Raji (cell line): ENCODE results near the gene RTF2.
A peak's percentile ranks its signal among the peaks of the same experiment; 100 is the strongest.

ENCODE experiments used
- POLR2A ChIP-seq: IDR thresholded peaks from 2 replicates; pipeline ENCODE4 v1.6.1; 2011; ENCODE audit warnings: low read depth, low read length, control low read depth; ENCODE audit not compliant: insufficient read depth

The RTF2 gene, protein sequence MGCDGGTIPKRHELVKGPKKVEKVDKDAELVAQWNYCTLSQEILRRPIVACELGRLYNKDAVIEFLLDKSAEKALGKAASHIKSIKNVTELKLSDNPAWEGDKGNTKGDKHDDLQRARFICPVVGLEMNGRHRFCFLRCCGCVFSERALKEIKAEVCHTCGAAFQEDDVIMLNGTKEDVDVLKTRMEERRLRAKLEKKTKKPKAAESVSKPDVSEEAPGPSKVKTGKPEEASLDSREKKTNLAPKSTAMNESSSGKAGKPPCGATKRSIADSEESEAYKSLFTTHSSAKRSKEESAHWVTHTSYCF

DNA sequence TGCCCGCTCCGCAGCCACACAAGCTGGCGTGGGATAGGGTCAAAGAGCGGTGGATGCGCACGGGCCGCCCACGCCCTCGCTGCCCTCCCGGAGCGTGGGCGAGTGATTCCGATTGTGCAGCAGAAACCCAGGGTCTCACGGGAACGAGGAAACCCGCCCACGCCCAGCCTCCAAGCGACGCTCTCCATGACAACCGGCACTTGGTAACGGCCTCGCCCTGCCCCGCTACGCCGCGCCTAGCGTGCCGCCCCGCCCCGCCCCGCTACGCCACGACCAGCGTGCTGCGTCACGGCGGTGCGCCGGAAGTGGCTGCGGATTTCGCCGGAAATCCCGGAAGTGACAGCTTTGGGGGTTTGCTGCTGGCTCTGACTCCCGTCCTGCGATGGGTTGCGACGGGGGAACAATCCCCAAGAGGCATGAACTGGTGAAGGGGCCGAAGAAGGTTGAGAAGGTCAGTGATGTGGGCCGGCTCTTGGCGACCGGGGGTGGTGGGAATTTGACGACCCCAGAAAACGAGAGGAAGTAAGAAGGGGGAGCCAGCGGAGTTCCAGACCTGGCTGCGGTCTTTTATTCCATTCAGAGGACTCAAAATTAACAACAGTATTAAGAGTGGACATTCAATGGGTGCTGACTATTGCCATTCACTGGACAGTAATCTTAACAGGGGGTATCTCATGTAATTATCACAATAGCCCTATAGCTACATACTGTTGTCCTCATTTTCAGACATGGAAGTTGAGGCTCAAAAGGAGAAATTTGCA, at the start of gene RTF2:
TSS of gene RTF2 (plus strand) at position 312 of the 761 bp plus-strand sequence. CDS start at position 383, 71 bp downstream.
- peak; percentile 78 for TF ChIP-seq POLR2A

DNA sequence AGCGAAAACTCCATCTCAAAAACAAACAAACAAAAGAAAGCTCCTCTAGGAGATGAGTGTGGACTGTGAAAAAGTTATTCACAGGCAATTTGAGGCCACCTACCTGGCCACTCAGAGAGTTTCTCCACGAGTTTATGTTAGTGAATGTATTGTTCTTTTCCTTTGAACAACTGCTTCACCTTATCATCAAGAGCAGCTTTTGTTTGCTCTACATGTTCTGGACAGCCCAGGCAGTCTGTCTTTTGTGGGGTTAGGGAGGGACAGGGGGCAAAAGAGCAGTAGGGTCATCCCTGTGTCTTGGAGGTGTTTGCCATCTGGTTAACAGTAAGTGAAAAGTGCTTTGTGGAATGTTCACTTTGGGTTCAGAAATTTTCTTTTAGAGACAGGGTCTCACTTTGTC, 48.4 kb upstream of the RTF2 start:
- no peak for TF ChIP-seq POLR2A

DNA sequence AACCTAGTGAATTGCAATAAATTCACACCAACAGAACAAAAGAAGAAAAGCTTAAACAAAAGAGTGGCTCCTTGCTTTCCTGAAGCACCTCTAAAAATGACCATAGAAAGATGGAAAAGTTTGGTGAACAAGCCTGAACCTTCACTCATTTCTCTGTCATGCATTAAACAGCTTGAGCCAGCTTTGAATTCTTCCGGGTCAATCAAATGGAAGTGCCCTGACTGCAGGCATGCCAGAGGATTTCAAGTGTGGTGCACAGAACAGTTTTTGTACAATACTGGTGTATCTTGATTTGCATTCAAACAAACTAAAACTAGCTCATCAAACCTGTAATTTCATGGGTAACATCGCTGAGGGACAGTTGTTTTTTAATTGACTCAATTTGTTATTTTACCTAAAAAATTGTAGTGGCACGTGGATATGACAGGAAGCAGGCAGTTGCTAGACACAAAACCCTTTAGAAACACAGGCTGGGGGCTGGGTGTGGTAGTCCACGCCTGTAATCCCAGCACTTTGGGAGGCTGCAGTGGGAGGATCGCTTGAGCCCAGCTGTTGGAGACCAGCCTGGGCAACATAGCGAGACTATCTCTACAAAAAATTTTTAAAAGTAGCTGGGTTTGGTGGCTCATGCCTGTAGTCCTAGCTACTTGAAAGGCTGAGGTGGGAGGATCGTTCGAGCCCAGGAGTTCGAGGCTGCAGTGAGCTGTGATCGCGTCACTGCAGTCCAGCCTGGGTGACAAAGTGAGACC, 47.3 kb upstream of the RTF2 start:
- no peak for TF ChIP-seq POLR2A

DNA sequence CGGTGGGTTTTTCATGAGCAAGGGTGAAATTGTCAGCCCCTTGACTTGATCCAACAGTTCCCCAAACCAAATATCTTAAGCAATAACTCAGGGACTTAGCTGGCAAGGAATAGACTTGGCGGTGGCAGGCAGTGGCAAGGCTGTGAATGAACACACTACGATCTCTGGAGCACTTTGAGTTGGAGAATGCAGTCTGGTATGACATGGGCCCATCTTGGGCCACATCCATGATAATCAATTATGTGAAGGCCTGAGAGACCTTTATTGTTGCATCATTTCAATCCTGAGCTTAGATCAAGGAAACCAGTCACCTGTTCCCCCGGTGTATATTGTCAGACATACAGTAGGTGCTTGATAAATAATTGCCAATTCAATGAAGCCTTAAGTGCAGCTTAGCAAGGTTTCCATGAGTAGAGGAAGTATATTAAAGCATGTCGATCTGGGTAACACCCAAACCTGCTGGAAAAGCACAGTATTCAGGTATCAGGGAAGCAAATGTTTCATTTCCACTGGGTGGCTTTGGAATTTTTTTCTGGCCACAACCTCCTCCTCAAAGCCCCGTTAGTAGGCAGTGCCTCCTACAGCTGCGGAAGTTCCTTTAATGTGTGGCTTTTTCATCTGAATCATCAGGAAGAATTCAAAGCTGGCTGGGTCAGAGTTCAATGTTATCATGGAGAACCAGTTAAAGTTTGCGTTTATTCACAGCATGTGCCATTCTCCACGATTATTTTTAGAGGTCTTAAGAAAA, 46.2 kb upstream of the RTF2 start:
- TF ChIP-seq POLR2A, result no peak

DNA sequence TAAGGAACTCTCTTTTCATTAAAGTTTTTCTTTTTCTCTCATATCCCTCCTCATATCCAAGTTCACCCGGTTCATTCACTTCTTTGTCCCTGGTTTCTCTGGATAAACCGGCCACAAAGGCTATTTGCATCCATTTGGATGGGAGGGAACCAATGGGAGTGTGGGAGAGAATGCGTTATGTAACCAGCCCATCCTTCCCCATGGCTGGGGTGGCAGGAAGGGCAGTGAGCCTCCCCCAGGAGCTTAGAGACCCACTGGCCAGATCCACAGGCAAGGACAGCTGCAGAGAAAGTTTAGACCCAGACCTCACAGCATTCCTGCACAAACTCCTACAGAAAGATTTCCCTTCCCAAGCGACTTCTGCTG, 45.6 kb upstream of the RTF2 start:
- no peak for TF ChIP-seq POLR2A

DNA sequence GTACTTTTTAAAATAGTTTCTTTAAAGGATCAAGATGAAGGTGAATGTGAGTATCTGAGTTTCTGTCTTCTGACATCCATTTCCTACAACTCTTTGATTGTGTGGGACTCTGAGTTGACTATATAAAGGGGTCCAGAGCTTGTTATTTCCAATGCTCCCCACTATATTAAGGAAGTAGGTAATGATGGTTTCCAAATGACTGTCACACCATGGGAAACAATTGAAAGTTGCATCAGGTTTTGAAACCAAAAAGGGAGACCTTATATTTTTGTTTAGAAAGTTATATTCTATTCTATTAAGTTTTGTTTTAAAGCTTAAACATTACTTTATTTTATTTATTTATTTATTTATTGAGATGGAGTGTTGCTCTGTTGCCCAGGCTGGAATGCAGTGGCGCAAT, 45.2 kb upstream of the RTF2 start:
- TF ChIP-seq POLR2A, result no peak

DNA sequence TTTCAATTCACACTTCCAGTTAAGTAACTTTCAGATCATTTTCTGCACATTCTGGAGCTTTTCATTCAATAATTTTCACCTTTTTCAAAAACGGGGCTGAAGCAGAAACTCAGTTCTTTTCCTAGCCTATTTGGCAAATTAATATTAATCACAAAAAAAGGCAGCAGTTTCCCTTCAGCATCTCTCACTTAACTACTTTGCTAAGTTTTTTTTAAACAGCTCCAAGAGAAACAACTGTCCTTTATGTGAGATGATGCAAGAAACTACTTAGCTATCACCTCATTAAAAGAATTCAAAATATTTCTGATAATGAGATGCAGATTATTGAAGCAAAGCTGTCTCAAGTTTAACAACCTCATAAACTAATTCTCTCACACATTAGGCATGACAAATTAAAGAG, 44.5 kb upstream of the RTF2 start:
- TF ChIP-seq POLR2A, result no peak

DNA sequence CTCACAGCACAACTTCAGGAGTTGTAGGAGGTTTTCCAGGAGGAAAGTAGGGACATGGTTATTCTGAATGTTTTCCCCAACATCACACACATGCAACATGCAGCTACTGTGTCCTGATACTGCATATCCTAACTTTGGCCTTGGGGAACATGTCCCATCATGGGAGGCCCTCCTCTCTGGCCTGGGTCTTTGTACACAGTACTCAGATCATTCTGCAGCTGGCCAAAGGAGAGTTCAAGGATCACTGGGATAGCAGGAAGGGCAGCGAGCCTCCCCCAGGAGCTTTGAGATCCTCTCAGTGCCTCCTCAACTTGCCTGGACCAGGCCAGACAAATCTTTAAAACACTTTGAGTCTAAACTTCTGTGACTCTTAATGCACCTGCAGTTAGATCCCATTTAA, 43.5 kb upstream of the RTF2 start:
- TF ChIP-seq POLR2A, result no peak

DNA sequence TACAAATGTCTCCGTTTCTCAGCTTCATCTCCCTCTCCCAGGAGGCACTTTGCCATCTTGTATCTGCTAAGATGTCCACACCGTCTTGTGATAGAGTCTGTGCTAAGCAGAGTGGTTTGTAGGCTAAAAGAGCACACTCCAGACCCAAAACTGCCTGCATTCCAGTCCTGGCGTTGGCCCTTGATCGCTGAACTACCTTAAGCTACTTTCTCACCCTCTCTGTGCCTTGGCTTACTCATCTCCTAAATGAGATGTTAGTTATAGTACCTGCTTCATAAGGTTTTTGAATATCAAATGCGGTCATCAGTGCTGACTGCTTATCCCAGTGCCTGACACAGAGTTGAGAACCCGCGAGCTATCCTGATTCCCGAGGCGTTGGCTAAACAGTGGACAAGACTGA, 42.4 kb upstream of the RTF2 start:
- TF ChIP-seq POLR2A, result no peak

DNA sequence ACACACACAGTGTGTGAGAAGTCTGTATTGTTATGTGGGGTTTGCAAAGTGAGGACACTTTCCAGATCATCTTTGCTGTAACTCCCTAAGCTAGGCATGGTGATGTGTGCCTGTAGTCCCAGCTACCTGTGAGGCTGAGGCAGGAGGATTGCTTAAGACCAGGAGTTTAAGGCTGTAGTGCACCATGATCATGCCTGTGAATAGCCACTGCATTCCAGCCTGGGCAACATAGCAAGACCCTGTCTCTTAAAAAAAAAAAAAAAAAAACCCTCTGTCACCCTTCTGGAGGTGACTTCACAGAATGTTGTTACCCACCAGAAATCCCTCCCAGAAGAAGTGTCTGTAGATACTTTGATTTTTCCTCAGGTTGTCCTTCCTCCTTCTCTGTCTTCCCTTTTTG, 41.5 kb upstream of the RTF2 start:
- TF ChIP-seq POLR2A, result no peak

DNA sequence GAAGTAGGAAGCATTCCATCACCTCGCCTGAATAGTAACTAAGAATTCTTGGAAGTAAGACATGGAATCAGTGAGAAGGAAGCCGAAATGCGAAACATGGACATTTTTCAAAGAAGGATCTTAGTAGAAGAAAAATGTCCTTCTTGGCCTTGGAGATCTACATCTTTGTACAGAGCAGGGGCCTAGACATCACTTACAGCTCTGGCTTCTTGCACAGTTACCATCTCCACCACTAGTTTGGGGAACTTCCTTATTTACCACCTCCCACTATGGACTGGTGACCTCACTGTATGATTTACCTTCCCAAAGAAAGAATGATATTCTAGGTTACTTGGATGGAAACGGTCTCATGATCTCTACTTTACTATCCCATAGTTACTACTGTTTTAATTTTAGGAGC, 40.6 kb upstream of the RTF2 start:
- TF ChIP-seq POLR2A, result no peak

DNA sequence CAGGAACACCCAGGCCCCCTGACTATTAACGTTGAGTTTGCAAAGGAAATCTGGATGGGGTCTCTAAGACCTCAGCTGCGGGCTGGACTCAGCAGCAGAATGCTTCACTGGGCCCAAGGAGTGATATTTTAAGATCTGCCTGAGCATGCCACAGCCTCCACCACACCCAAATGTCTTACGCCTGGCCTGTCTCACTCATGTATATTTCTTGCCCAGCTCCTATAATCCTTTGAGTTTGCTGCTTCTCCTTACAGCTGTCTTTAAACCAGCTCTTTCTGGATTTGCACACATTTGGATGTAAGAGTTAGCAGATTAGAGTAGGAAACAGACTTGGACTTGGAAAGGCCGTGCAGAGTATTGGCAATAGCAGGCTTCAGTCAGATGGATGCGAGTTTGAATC, 40.0 kb upstream of the RTF2 start:
- TF ChIP-seq POLR2A, result no peak

DNA sequence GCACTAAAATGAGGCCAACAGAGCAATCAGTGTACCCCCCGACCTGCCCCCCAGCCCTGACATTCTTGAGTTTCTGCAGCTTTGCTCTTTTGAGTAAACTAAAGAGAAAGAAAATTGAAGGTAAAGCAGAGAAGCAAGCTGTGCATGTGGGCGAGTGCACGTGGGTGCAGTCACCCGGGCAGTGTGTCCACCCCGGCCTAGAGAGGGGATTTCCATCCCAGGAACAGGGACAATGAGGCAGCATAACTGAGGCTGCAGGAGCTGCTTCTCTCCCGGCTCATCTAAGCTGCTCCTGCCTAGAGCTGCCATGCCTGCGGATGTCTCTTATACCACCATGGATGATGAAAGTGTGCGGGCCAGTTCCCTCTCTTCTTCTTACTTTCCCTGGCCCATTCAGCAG, 39.5 kb upstream of the RTF2 start:
- TF ChIP-seq POLR2A, result no peak

DNA sequence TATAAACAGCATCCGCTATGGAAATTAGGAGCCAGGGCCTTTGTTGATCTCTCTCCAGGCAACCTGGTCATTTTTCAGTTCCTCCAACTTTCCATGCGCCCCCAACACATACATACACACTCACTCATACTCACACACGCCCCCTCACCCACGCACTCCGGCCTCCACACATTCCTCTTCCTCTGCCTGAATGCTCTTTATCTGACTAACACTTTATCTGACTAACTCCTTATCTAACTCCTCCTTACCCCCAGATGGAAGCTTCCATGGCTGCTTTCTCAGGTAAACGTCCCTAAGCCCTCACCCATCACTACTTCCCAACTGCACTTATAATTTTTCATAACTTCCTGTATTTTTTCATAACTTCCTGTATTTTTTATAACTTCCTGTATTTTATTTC, 38.9 kb upstream of the RTF2 start:
- TF ChIP-seq POLR2A, result no peak

DNA sequence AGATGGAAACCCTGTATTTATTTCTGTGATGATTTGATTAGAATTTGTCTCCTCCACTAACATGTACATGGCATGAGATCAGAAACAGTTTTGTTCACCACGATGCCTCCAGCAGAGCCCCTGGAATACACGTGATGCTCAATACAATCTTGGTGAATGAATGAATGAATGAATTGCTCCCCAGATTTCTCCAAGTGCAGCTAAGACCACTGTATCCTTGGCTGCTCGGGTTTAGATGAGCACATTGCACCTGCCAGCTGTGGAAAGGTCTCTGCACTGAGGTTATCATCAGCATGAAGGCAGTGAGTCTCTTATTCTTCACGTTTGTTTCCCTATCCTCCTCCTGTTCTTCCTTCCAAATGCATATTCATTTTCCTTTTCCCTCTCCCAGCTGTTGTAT, 38.5 kb upstream of the RTF2 start:
- TF ChIP-seq POLR2A, result no peak
